ENCODE results near the gene UGT1A4. TPM values are rescaled to one million over a fixed set of nuclear protein-coding genes. Genes with fewer than 3 reads are reported as not detected.

Gene UGT1A4
- total and polyA plus RNA-seq, 9 of the 15 experiments (the other 6 are each of a cell fraction or from before 2014, with no cell fraction given): not detected

DNA sequence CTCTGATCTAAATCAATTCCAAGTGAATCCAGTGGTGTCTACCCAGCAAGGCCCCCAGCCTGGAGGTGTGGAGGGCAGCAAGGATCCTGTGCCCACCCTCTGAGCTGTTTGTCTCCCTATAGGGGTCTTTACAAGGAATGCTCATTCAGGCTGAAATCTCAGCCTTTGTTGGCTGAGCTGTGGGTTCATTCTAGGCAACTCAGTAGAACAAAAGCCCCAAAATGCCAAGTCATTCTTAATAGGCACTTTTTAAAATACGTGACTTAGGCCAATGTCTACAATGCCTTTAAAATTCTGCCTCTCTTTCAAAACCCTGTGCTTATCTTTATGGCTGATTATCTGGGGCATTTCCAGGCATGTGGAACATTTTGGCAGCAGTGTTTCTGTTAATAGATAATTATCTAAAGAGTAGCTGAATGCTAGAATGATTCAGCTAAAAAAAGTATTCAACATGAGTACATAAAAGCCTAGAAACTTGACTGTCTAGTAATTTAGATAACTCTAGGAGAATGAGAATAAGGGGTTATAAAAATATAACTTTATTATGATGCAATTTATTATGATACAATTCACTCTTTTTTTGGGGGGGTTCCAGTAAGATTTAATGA, 18.4 kb upstream of the UGT1A4 start (continued):
- TF ChIP-seq NCOR1 (IDR thresholded peaks at IDR 0.05) (peak; percentile 24; the same call in 1 of the 2 replicates), NR2F6 (CRISPR knock-in tag; IDR thresholded peaks at IDR 0.05) (no peak), MTF1 (CRISPR knock-in tag; IDR thresholded peaks at IDR 0.05; ENCODE audit: borderline replicate concordance) (no peak), FIP1L1 (IDR thresholded peaks at IDR 0.05; ENCODE audit: low read depth, low read length, poor library complexity, severe bottlenecking) (no peak), MYC (IDR thresholded peaks at IDR 0.05; ENCODE audit: low read depth, low read length) (no peak), MYC (CRISPR knock-in tag; IDR thresholded peaks at IDR 0.05; ENCODE audit: borderline replicate concordance, low read depth) (no peak), ZNF717 (CRISPR knock-in tag; IDR thresholded peaks at IDR 0.05) (no peak), MCM3 (IDR thresholded peaks at IDR 0.05) (no peak), SIN3B (IDR thresholded peaks at IDR 0.05; ENCODE audit: low read depth) (no peak), PHF8 (IDR thresholded peaks at IDR 0.05; ENCODE audit: borderline replicate concordance, low read length) (no peak), IRF2 (CRISPR knock-in tag; IDR thresholded peaks at IDR 0.05) (no peak), ZNF282 (CRISPR knock-in tag; IDR thresholded peaks at IDR 0.05) (no peak), ZNF696 (CRISPR knock-in tag; conservative IDR thresholded peaks at IDR 0.05) (no peak), CCNT2 (IDR thresholded peaks at IDR 0.05; ENCODE audit: borderline replicate concordance, extremely low read depth, insufficient read length, low read depth, low read length) (peak; percentile 56), PYGO2 (tag; IDR thresholded peaks at IDR 0.05) (no peak)
- TF ChIP-seq, protein P1, sequence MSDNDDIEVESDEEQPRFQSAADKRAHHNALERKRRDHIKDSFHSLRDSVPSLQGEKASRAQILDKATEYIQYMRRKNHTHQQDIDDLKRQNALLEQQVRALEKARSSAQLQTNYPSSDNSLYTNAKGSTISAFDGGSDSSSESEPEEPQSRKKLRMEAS (CRISPR knock-in tag; IDR thresholded peaks at IDR 0.05): no peak
- TF ChIP-seq, protein P2, sequence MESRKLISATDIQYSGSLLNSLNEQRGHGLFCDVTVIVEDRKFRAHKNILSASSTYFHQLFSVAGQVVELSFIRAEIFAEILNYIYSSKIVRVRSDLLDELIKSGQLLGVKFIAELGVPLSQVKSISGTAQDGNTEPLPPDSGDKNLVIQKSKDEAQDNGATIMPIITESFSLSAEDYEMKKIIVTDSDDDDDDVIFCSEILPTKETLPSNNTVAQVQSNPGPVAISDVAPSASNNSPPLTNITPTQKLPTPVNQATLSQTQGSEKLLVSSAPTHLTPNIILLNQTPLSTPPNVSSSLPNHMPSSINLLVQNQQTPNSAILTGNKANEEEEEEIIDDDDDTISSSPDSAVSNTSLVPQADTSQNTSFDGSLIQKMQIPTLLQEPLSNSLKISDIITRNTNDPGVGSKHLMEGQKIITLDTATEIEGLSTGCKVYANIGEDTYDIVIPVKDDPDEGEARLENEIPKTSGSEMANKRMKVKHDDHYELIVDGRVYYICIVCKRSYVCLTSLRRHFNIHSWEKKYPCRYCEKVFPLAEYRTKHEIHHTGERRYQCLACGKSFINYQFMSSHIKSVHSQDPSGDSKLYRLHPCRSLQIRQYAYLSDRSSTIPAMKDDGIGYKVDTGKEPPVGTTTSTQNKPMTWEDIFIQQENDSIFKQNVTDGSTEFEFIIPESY (CRISPR knock-in tag; IDR thresholded peaks at IDR 0.05): no peak
- TF ChIP-seq, protein P3, sequence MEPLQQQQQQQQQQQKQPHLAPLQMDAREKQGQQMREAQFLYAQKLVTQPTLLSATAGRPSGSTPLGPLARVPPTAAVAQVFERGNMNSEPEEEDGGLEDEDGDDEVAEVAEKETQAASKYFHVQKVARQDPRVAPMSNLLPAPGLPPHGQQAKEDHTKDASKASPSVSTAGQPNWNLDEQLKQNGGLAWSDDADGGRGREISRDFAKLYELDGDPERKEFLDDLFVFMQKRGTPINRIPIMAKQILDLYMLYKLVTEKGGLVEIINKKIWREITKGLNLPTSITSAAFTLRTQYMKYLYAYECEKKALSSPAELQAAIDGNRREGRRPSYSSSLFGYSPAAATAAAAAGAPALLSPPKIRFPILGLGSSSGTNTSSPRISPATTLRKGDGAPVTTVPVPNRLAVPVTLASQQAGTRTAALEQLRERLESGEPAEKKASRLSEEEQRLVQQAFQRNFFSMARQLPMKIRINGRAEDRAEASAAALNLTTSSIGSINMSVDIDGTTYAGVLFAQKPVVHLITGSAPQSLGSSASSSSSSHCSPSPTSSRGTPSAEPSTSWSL (CRISPR knock-in tag; IDR thresholded peaks at IDR 0.05; ENCODE audit: borderline replicate concordance): no peak
- TF ChIP-seq, protein P4, sequence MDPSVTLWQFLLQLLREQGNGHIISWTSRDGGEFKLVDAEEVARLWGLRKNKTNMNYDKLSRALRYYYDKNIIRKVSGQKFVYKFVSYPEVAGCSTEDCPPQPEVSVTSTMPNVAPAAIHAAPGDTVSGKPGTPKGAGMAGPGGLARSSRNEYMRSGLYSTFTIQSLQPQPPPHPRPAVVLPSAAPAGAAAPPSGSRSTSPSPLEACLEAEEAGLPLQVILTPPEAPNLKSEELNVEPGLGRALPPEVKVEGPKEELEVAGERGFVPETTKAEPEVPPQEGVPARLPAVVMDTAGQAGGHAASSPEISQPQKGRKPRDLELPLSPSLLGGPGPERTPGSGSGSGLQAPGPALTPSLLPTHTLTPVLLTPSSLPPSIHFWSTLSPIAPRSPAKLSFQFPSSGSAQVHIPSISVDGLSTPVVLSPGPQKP (CRISPR knock-in tag; IDR thresholded peaks at IDR 0.05): no peak
- TF ChIP-seq, protein P5, sequence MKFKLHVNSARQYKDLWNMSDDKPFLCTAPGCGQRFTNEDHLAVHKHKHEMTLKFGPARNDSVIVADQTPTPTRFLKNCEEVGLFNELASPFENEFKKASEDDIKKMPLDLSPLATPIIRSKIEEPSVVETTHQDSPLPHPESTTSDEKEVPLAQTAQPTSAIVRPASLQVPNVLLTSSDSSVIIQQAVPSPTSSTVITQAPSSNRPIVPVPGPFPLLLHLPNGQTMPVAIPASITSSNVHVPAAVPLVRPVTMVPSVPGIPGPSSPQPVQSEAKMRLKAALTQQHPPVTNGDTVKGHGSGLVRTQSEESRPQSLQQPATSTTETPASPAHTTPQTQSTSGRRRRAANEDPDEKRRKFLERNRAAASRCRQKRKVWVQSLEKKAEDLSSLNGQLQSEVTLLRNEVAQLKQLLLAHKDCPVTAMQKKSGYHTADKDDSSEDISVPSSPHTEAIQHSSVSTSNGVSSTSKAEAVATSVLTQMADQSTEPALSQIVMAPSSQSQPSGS (CRISPR knock-in tag; IDR thresholded peaks at IDR 0.05): no peak

Measured in K562 (cell line).